Testis (tissue), 2 donors: Measurements from ENCODE around the gene NOP16.

ENCODE experiments used
- CTCF ChIP-seq, 3 experiments: fragments of 450-650 bp in 2 of 3; fragments of 200-600 bp in 1 of 3; sonication (generic) in 1 of 3; IDR thresholded peaks; one replicate each; pipeline ENCODE4 v1.5.1; 2016 to 2019; ENCODE audit warnings: antibody characterized with exemption in 3 of 3, mild to moderate bottlenecking in 2 of 3, moderate library complexity in 1 of 3
- POLR2A ChIP-seq: fragments of 450-650 bp; IDR thresholded peaks from one replicate; pipeline ENCODE4 v1.6.1; 2017; ENCODE audit warnings: antibody characterized with exemption, mild to moderate bottlenecking, moderate library complexity

GRCh38 chr5:176368726-176369125, 19.7 kb downstream of the NOP16 start:
- TF ChIP-seq POLR2A, result no peak
- no peak for TF ChIP-seq CTCF (IDR thresholded peaks at IDR 0.05)
